Uterus (tissue), 4 donors: ENCODE results near the gene NEBL. TPM values are rescaled to one million over a fixed set of nuclear protein-coding genes. Genes with fewer than 3 reads are reported as not detected.

Experiments
- DNase-seq, 2 donors: peaks; one replicate each; pipeline ENCODE4 v3.0.0-alpha.2; 2019 to 2020
- H3K27ac ChIP-seq, 2 donors: fragments of 200-600 bp; sonication (generic); 1 replicate in 1 of 2; 2 replicates in 1 of 2; pipeline ENCODE4 v1.5.1; 2016 to 2018
- H3K27me3 ChIP-seq, 2 donors: fragments of 200-600 bp; sonication (generic); one replicate each; pipeline ENCODE4 v1.5.1; 2018 to 2019; ENCODE audit warnings: control low read depth in 1 of 2
- H3K36me3 ChIP-seq, 2 donors: fragments of 200-600 bp; sonication (generic); one replicate each; pipeline ENCODE4 v1.5.1; 2019; ENCODE audit warnings: control low read depth in 1 of 2
- H3K4me1 ChIP-seq, 2 donors: fragments of 200-600 bp; sonication (generic); one replicate each; pipeline ENCODE4 v1.5.1; 2018 to 2019; ENCODE audit warnings: control low read depth in 1 of 2
- H3K4me3 ChIP-seq, 2 donors: fragments of 200-600 bp; sonication (generic); 1 replicate in 1 of 2; 2 replicates in 1 of 2; pipeline ENCODE4 v1.5.1; 2018 to 2019; ENCODE audit warnings: mild to moderate bottlenecking in 1 of 2
- H3K9me3 ChIP-seq, 2 donors: fragments of 200-600 bp; sonication (generic); one replicate each; pipeline ENCODE4 v1.5.1; 2019; ENCODE audit warnings: control low read depth in 1 of 2
- POLR2A ChIP-seq, 2 donors: fragments of 450-650 bp; IDR thresholded peaks; one replicate each; pipeline ENCODE4 v1.6.1; 2016; ENCODE audit warnings: antibody characterized with exemption in 2 of 2, mild to moderate bottlenecking in 1 of 2, moderate library complexity in 1 of 2
- intact Hi-C: fragments of 100-400 bp; cut with DNase I; formaldehyde crosslinking; loops from one replicate; pipeline ENCODE4 v1.15.1; 2023; ENCODE audit warnings: low total_unique reads
- total RNA-seq, 4 donors: library from RNA; depleted of rRNA in 3 of 4; stranded (reverse); fragments of >200 nt in 3 of 4; gene quantifications; one replicate each; pipeline versions ENCODE4 v1.1.0 to v1.2.4, GENCODE V29; 2014 to 2023
- TF ChIP-seq, protein P1 (sequence below), 4 experiments: fragments of 200-600 bp in 2 of 4; fragments of 450-650 bp in 2 of 4; sonication (generic) in 2 of 4; IDR thresholded peaks; one replicate each; pipeline ENCODE4 v1.5.1; 2016 to 2019; ENCODE audit warnings: antibody characterized with exemption in 4 of 4, mild to moderate bottlenecking in 2 of 4, moderate library complexity in 1 of 4
- donor health status: DM: yes; HTN: yes; CAD: no.

The NEBL gene
- total RNA-seq, 4 donors from 2014 or later = 0.26 to 22.2 (median 1.6) TPM

DNA sequence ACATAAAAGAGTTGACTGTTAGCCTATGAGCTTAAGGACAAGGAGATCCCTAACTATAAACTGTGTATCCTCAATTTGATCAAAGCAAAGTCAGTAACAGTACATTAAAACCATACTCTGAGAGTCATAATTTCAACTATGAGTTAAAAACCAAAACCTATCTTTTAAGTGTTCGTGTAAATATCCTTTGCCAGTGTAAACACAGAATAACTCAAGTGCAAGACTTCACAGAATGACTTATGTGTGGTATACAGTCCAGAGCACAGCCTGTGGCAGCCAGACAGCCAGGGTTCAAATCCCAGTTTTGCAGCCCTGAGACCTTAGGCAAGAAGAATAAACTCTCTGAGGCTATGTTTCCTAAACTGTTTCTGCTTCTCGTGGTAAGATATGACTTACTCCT lies 30.3 kb upstream of the NEBL start:
- no peaks in the 10 kb centered on the region for H3K27me3 ChIP-seq
- no peaks in the 10 kb centered on the region for H3K4me1 ChIP-seq
- H3K4me3 ChIP-seq = no peak overlapping the region
- H3K9me3 ChIP-seq = no peaks in the 10 kb centered on the region
- TF ChIP-seq POLR2A (IDR thresholded peaks at IDR 0.05) = no peak
- TF ChIP-seq, protein P1, sequence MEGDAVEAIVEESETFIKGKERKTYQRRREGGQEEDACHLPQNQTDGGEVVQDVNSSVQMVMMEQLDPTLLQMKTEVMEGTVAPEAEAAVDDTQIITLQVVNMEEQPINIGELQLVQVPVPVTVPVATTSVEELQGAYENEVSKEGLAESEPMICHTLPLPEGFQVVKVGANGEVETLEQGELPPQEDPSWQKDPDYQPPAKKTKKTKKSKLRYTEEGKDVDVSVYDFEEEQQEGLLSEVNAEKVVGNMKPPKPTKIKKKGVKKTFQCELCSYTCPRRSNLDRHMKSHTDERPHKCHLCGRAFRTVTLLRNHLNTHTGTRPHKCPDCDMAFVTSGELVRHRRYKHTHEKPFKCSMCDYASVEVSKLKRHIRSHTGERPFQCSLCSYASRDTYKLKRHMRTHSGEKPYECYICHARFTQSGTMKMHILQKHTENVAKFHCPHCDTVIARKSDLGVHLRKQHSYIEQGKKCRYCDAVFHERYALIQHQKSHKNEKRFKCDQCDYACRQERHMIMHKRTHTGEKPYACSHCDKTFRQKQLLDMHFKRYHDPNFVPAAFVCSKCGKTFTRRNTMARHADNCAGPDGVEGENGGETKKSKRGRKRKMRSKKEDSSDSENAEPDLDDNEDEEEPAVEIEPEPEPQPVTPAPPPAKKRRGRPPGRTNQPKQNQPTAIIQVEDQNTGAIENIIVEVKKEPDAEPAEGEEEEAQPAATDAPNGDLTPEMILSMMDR (IDR thresholded peaks at IDR 0.05) = no peak
- intact Hi-C loops = no loop called here
- no peak overlapping the region for H3K27ac ChIP-seq
- no peaks in the 10 kb centered on the region for H3K36me3 ChIP-seq
- DNase-seq = no peak

GRCh38 chr10:20922451-20922850 lies 25.3 kb upstream of the NEBL start:
- no peak for DNase-seq
- intact Hi-C loops = no loop called here
- Histone ChIP-seq H3K4me1 (no peaks in the 10 kb centered on the region), H3K27ac (no peak overlapping the region), H3K9me3 (no peaks in the 10 kb centered on the region), H3K4me3 (no peak overlapping the region), H3K27me3 (no peaks in the 10 kb centered on the region), H3K36me3 (no peaks in the 10 kb centered on the region)
- TF ChIP-seq, protein P1 (IDR thresholded peaks at IDR 0.05) = no peak
- no peak for TF ChIP-seq POLR2A (IDR thresholded peaks at IDR 0.05)

GRCh38 chr10:20922033-20922432 lies 24.9 kb upstream of the NEBL start:
- Histone ChIP-seq H3K27me3 (no peaks in the 10 kb centered on the region), H3K27ac (no peak overlapping the region), H3K36me3 (no peaks in the 10 kb centered on the region), H3K4me3 (no peak overlapping the region), H3K9me3 (no peaks in the 10 kb centered on the region), H3K4me1 (no peaks in the 10 kb centered on the region)
- DNase-seq = no peak
- no peak for TF ChIP-seq POLR2A (IDR thresholded peaks at IDR 0.05)
- TF ChIP-seq, protein P1 (IDR thresholded peaks at IDR 0.05) = no peak
- intact Hi-C loops = no loop called here

- no peak for TF ChIP-seq POLR2A (IDR thresholded peaks at IDR 0.05)
- TF ChIP-seq, protein P1 (IDR thresholded peaks at IDR 0.05) = no peak
- Histone ChIP-seq H3K4me3 (no peak overlapping the region), H3K27ac (no peak overlapping the region), H3K4me1 (no peaks in the 10 kb centered on the region), H3K9me3 (no peaks in the 10 kb centered on the region), H3K27me3 (no peaks in the 10 kb centered on the region), H3K36me3 (no peaks in the 10 kb centered on the region)
- DNase-seq = no peak
- intact Hi-C loops = no loop called here
Observed at GRCh38 chr10:20920061-20920460, 22.9 kb upstream of the NEBL start.

- intact Hi-C loops = no loop called here
- Histone ChIP-seq H3K9me3 (no peaks in the 10 kb centered on the region), H3K4me1 (no peaks in the 10 kb centered on the region), H3K36me3 (no peaks in the 10 kb centered on the region), H3K27ac (no peak overlapping the region), H3K4me3 (no peak overlapping the region), H3K27me3 (no peaks in the 10 kb centered on the region)
- DNase-seq = no peak
- TF ChIP-seq POLR2A (IDR thresholded peaks at IDR 0.05) = no peak
- TF ChIP-seq, protein P1 (IDR thresholded peaks at IDR 0.05) = no peak
Observed at GRCh38 chr10:20919481-20919880, 22.4 kb upstream of the NEBL start.
